Measurements from ENCODE around the gene FOXRED2.

Gene FOXRED2

DNA sequence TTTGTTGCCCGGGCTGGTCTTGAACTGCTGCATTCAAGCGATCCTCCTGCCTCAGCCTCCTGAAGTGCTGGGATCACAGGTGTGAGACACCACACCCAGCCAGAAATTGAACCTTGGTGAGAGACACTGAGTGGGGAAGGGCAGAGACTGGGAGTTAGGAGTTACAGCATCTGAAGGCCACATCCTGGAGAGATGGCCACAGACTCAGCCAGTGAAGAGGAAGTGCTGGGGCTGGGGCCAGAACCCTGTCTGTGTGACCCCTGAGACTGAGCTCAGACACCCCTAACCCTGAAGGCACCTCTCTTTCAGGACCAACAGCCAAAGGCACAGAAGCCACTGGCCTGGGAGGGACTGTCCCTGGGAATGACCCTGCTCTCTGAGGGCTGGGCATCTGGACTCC is 59.2 kb downstream of the FOXRED2 start:
- DNase-seq = no peak

- no peak for DNase-seq
These were observed 61.6 kb downstream of the FOXRED2 start for GRCh38 chr22:36445158-36445668.

- no peak for DNase-seq
These were observed 63.6 kb downstream of the FOXRED2 start for GRCh38 chr22:36443198-36443770.

- DNase-seq = no peak
These were observed 64.2 kb downstream of the FOXRED2 start for GRCh38 chr22:36442506-36443197.

- no peak for DNase-seq
These were observed 66.3 kb downstream of the FOXRED2 start for GRCh38 chr22:36440429-36441002.

DNA sequence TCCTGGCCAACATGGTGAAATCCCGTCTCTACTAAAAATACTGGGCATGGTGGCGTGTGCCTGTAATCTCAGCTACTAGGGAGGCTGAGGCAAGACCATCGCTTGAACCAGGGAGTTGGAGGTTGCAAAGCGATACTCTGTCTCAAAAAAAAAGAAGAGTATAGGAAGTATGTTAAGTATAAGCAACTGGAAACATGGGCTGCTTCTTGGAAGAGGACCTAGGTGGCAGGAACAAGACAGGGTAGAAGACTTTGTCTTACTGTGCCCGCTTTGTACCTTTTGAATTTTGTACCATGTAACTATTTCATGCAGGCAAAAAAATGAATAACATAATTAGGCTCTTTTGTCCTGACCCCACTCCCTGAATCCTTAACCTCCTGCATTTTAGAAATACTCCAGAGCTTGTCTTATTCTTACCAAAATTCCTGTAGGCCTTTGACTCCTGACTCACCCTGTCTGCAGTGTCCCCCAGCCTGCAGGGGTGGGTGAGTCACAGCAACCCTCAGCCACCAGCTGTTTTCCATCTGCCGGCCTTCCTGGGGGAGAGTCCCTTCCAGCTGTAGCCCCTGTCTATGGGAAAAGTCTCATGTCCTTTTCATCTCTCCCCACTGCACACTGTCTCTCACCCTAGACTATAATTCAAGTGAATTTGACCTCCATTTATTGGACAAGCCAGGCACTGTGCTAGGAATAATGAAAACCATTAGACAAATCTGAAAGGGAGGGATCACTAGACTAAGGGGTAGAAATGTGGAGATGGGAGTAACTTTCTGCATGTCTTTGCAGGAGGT is 67.2 kb downstream of the FOXRED2 start:
- DNase-seq = no peak

All from NCI-H526 (cell line).